CD14-positive monocyte (primary cell): Measurements from ENCODE around the gene EXOC2. TPM values are rescaled to one million over a fixed set of nuclear protein-coding genes. Genes with fewer than 3 reads are reported as not detected.

ENCODE experiments used
- DNase-seq, 3 donors: peaks; one replicate each; pipeline ENCODE4 v3.0.0-alpha.2; 2011 to 2022
- H2AFZ ChIP-seq: 2 replicates; pipeline ENCODE4 v1.6.0; 2012; ENCODE audit warnings: mild to moderate bottlenecking, low read depth, low read length, inconsistent platforms; ENCODE audit not compliant: insufficient read depth, poor library complexity, severe bottlenecking
- H3K27ac ChIP-seq, 2 donors: 1 replicate in 1 of 2; 2 replicates in 1 of 2; pipeline ENCODE4 v1.5.1; 2012 to 2013; ENCODE audit warnings: low read length in 2 of 2, control low read depth in 1 of 2, inconsistent platforms in 1 of 2, low read depth in 1 of 2, mild to moderate bottlenecking in 1 of 2
- H3K27me3 ChIP-seq, 2 donors: one replicate each; pipeline versions ENCODE4 v1.6.0 to v1.6.1; 2011 to 2013; ENCODE audit warnings: low read length in 2 of 2; ENCODE audit not compliant: control insufficient read depth in 2 of 2, insufficient read depth in 2 of 2
- H3K36me3 ChIP-seq, 2 donors: replicated peaks in 1 of 2; 1 replicate in 1 of 2; 2 replicates in 1 of 2; pipeline versions ENCODE4 v1.5.1 to v1.6.1; 2012 to 2013; ENCODE audit warnings: low read length in 2 of 2, control low read depth in 1 of 2, inconsistent platforms in 1 of 2, mild to moderate bottlenecking in 1 of 2; ENCODE audit not compliant: insufficient read depth in 2 of 2, control insufficient read depth in 1 of 2
- H3K4me1 ChIP-seq, 2 donors: 1 replicate in 1 of 2; 2 replicates in 1 of 2; pipeline versions ENCODE4 v1.5.1 to v1.6.1; 2012 to 2013; ENCODE audit warnings: low read length in 2 of 2, control low read depth in 1 of 2, inconsistent platforms in 1 of 2, mild to moderate bottlenecking in 1 of 2, moderate library complexity in 1 of 2; ENCODE audit not compliant: insufficient read depth in 2 of 2, control insufficient read depth in 1 of 2
- H3K4me2 ChIP-seq: replicated peaks from 2 replicates; pipeline ENCODE3; 2012; ENCODE audit warnings: low read length, moderate library complexity, mild to moderate bottlenecking; ENCODE audit not compliant: poor library complexity, severe bottlenecking; ENCODE audit errors: extremely low read depth
- H3K4me3 ChIP-seq, 3 experiments: fragments of 200-600 bp in 1 of 3; sonication (generic) in 1 of 3; replicated peaks in 1 of 3; 1 replicate in 2 of 3; 2 replicates in 1 of 3; pipeline ENCODE4 v1.5.1; 2011 to 2013; ENCODE audit warnings: low read length in 3 of 3, mild to moderate bottlenecking in 3 of 3, control low read depth in 2 of 3, low read depth in 2 of 3, inconsistent platforms in 1 of 3, moderate library complexity in 1 of 3
- H3K79me2 ChIP-seq: 2 replicates; pipeline ENCODE4 v1.6.0; 2012; ENCODE audit warnings: mild to moderate bottlenecking, control low read depth, inconsistent platforms, low read length, moderate library complexity; ENCODE audit not compliant: insufficient read depth
- H3K9ac ChIP-seq: 2 replicates; pipeline ENCODE4 v1.6.0; 2017; ENCODE audit warnings: low read length, mild to moderate bottlenecking; ENCODE audit not compliant: insufficient read depth, poor library complexity, severe bottlenecking
- H3K9me3 ChIP-seq, 2 donors: replicated peaks in 1 of 2; 1 replicate in 1 of 2; 2 replicates in 1 of 2; pipeline versions ENCODE4 v1.5.1 to v1.6.1; 2012 to 2013; ENCODE audit warnings: low read length in 2 of 2, control low read depth in 1 of 2; ENCODE audit not compliant: control insufficient read depth in 1 of 2, insufficient read depth in 1 of 2
- H4K20me1 ChIP-seq: 2 replicates; pipeline ENCODE4 v1.6.0; 2012; ENCODE audit warnings: mild to moderate bottlenecking, low read length, control low read depth, moderate library complexity; ENCODE audit not compliant: insufficient read depth
- H3K27ac Mint-ChIP-seq, 7 donors: one replicate each; pipeline ENCODE4 v1.8.0; 2020; ENCODE audit warnings: mild to moderate bottlenecking in 7 of 7, mixed read lengths in 7 of 7, moderate library complexity in 6 of 7, inconsistent platforms in 2 of 7
- H3K27me3 Mint-ChIP-seq, 3 donors: one replicate each; pipeline ENCODE4 v1.8.0; 2021 to 2022; ENCODE audit warnings: low read depth in 3 of 3, mild to moderate bottlenecking in 3 of 3, mixed read lengths in 3 of 3, moderate library complexity in 3 of 3, inconsistent platforms in 1 of 3
- H3K36me3 Mint-ChIP-seq, 2 donors: one replicate each; pipeline ENCODE4 v1.8.0; 2020; ENCODE audit warnings: mixed read lengths in 2 of 2, inconsistent platforms in 1 of 2, mild to moderate bottlenecking in 1 of 2
- H3K4me1 Mint-ChIP-seq: one replicate; pipeline ENCODE4 v1.8.0; 2020; ENCODE audit warnings: mild to moderate bottlenecking, mixed read lengths
- H3K4me3 Mint-ChIP-seq, 2 donors: one replicate each; pipeline ENCODE4 v1.8.0; 2020; ENCODE audit warnings: mild to moderate bottlenecking in 2 of 2, mixed read lengths in 2 of 2, moderate library complexity in 1 of 2
- H3K9me3 Mint-ChIP-seq, 7 donors: one replicate each; pipeline ENCODE4 v1.8.0; 2020 to 2022; ENCODE audit warnings: mixed read lengths in 7 of 7, mild to moderate bottlenecking in 6 of 7, moderate library complexity in 6 of 7, inconsistent platforms in 2 of 7
- WGBS: methylation state at CpG from one replicate; pipeline ENCODE4 v1.1.5; 2013; ENCODE audit warnings: missing lambda C conversion rate; ENCODE audit not compliant: insufficient coverage; 5-methylcytosine and 5-hydroxymethylcytosine counted together
- intact Hi-C, 2 donors: fragments of 100-400 bp; cut with micrococcal nuclease; formaldehyde crosslinking; loops; one replicate each; pipeline versions ENCODE4 v1.15.0 to v1.15.1; 2023
- polyA plus RNA-seq, 3 donors: library from polyadenylated mRNA; depleted of rRNA in 1 of 3; unstranded in 2 of 3; stranded (reverse) in 1 of 3; fragments of 300-500 nt in 2 of 3; fragments of >200 nt in 1 of 3; fragmentation: Illumina TruSeq in 2 of 3; gene quantifications; 1 replicate in 2 of 3; 2 replicates in 1 of 3; pipeline ENCODE4 v1.2.3, GENCODE V29; 2012 to 2021
- TF ChIP-seq, protein P1 (sequence below): fragments of 200-600 bp; IDR thresholded peaks from one replicate; pipeline ENCODE4 v1.8.0; 2022; ENCODE audit warnings: antibody characterized with exemption, mild to moderate bottlenecking

EXOC2 gene
- polyA plus RNA-seq, 3 donors: 7.5 to 15.5 (median 12.0) TPM

DNA sequence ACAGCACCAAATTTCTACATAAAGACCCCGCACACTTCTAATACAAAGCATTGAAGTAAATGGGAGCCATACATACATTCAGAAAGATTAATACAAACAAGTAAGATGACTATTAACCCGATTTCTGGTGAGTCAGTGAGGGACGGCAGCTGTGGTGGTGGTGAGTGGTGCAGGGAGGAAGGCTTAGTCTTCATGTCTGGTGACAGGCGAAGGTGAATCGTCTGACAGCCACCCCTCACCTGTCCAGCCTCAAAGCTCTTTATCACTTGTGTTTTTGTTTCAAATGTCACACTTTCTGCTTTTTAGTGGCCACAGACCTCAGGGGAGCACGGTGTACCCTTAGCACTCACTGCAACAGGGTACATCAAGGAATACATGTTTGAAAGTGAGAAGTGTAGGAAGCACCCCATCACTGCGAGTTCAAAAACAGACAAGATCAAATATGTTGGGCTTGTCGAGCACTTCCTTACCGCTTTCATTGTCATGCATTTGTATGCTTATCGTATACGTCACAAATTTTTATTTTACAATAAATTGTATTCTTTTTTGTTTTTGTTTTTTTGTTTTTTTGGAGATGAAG is 237.8 kb downstream of the EXOC2 start:
- Histone ChIP-seq H3K79me2 (no peaks in the 10 kb centered on the region), H3K9ac (no peak overlapping the region), H2AFZ (no peak overlapping the region), H3K9me3 (peaks cover 0 to 3% of the 10 kb centered on the region in 2 donors), H3K4me3 (no peak overlapping the region), H3K27me3 (no peaks in the 10 kb centered on the region), H3K4me1 (no peaks in the 10 kb centered on the region), H3K36me3 (no peaks in the 10 kb centered on the region), H3K27ac (no peak overlapping the region), H4K20me1 (no peaks in the 10 kb centered on the region), H3K4me2 (no peak overlapping the region)
- Mint-ChIP-seq H3K36me3 (no peaks in the 10 kb centered on the region), H3K27me3 (peaks cover 3 to 10% (median 5%) of the 10 kb centered on the region in 3 donors), H3K27ac (no peak overlapping the region), H3K9me3 (peaks cover 0 to 15% (median 6%) of the 10 kb centered on the region in 7 donors), H3K4me3 (no peak overlapping the region), H3K4me1 (no peaks in the 10 kb centered on the region)
- intact Hi-C loops: no loop called here
- WGBS: no CpG with 5 or more reads among the region's 11 CpGs
- no peak for DNase-seq
- TF ChIP-seq, protein P1, sequence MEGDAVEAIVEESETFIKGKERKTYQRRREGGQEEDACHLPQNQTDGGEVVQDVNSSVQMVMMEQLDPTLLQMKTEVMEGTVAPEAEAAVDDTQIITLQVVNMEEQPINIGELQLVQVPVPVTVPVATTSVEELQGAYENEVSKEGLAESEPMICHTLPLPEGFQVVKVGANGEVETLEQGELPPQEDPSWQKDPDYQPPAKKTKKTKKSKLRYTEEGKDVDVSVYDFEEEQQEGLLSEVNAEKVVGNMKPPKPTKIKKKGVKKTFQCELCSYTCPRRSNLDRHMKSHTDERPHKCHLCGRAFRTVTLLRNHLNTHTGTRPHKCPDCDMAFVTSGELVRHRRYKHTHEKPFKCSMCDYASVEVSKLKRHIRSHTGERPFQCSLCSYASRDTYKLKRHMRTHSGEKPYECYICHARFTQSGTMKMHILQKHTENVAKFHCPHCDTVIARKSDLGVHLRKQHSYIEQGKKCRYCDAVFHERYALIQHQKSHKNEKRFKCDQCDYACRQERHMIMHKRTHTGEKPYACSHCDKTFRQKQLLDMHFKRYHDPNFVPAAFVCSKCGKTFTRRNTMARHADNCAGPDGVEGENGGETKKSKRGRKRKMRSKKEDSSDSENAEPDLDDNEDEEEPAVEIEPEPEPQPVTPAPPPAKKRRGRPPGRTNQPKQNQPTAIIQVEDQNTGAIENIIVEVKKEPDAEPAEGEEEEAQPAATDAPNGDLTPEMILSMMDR: no peak

DNA sequence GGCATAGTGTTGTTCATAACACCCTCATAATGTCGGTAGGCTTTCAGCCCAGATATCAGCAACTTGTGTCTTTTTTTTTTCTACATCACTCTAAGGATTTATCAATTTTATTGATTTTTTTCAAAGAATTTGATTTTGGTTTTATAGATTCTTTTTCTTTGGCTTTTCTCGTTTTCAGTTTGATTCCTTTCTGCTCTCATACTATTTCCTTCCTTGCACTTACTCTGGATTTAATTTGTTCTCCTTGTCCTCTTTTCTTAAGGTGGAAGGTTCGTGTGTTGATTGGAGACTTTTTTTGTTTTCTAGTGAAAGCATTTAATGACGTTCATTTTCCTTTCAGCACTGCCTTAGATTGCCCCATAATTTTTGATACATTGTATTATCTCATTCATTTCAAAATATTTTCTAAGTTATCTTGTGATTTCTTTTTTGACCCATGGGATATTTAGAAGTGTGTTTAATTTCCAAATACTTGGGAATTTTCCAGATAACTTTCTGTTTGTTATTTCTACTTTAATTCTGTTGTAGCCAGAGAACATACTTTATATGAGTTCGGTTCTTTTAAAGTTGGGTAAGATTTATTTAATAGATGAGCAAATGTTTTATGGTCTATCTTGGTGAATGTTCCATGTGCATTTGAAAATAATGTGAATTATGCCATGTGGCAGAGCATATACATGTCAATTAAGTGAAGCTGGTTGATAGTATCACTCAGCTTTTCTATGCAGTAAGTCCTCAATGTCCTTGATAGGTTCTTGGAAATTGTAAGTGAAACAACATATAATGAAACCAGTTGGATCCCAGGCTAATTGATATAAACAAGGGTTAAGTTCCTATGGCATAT is 238.6 kb downstream of the EXOC2 start:
- Mint-ChIP-seq H3K27me3 (peaks cover 5 to 10% (median 5%) of the 10 kb centered on the region in 3 donors), H3K4me1 (no peaks in the 10 kb centered on the region), H3K36me3 (no peaks in the 10 kb centered on the region), H3K4me3 (no peak overlapping the region), H3K27ac (no peak overlapping the region), H3K9me3 (peaks cover 4 to 16% (median 10%) of the 10 kb centered on the region in 7 donors)
- Histone ChIP-seq H3K4me2 (no peak overlapping the region), H3K36me3 (no peaks in the 10 kb centered on the region), H3K79me2 (no peaks in the 10 kb centered on the region), H3K4me3 (no peak overlapping the region), H3K27ac (no peak overlapping the region), H3K9ac (no peak overlapping the region), H3K4me1 (no peaks in the 10 kb centered on the region), H2AFZ (no peak overlapping the region), H3K27me3 (no peaks in the 10 kb centered on the region), H3K9me3 (peaks cover 0 to 3% of the 10 kb centered on the region in 2 donors), H4K20me1 (no peaks in the 10 kb centered on the region)
- intact Hi-C loops: no loop called here
- TF ChIP-seq, protein P1: no peak
- DNase-seq: no peak
- WGBS: 100% methylated on average over 1 of the region's 5 CpGs
